ENCODE data around the gene TSKU.

DNA sequence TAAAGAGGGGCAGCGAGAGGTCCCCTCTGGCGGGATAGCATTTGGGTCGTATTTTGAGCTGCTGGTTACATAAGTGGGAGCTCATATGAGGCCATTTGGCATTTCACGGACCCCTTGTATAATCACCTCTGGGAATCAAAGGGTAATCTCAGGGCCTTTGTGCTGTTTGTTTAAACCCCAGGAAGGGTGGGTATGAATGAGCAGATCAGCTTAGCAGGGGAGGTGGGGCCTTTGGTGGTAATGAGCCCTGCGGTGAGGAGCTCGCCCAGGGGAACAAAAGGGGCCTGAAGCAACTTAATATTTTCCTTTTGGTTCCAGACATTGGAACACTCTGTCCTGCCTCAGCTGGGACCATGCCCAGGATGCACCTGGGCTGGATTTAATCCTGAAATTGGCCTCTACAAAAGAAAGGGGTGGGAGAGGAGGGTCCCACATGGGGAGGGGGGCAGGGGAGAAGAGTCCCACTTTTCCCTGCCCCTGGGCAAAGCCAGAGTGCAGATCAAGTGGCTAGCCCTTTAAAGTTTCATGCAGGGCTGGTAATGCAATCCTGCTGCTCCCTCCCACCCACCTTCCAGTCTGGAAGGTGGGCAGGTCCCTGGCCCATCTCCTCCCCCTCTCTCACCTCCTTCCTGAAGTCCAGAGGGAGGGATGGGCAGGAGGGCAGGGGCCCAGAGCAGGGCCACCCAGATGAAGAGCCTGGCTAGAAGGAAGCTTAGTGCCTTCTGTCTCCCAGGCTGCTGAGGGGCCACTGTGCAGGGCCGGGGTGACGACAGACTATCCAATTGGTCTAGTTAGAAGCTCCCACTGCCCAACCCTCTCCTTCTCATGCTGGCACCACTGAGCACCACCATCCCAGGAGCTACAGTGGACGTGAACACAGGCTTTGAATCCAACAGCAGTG is 10.5 kb downstream of the TSKU start:
- TF ChIP-seq CEBPB (IDR thresholded peaks at IDR 0.05) (peak; percentile 18; the same call in 1 of the 2 replicates), YY1 (IDR thresholded peaks at IDR 0.05; ENCODE audit: low read depth) (no peak)
